Kidney (tissue), 14 donors: ENCODE results near the gene ZNF668. TPM values are rescaled to one million over a fixed set of nuclear protein-coding genes. Genes with fewer than 3 reads are reported as not detected.

Experiments used
- DNase-seq, 5 donors: peaks; one replicate each; pipeline ENCODE4 v3.0.0-alpha.2; 2013 to 2020
- FAIRE-seq: peaks from 2 replicates; lab custom pipeline; 2012; peaks lifted over from hg19 to GRCh38; lab: Jason Lieb, UNC
- H3K27ac ChIP-seq, 2 donors: one replicate each; pipeline ENCODE4 v1.7.0; 2013; ENCODE audit warnings: low read depth in 2 of 2, low read length in 2 of 2, inconsistent platforms in 1 of 2
- H3K27me3 ChIP-seq: one replicate; pipeline ENCODE4 v1.7.1; 2013; ENCODE audit warnings: low read length, inconsistent platforms; ENCODE audit not compliant: control insufficient read depth, insufficient read depth
- H3K36me3 ChIP-seq, 3 donors: one replicate each; pipeline versions ENCODE4 v1.7.0 to v1.7.1; 2013; ENCODE audit warnings: low read length in 3 of 3, control low read depth in 1 of 3, inconsistent platforms in 1 of 3; ENCODE audit not compliant: insufficient read depth in 3 of 3, control insufficient read depth in 2 of 3
- H3K4me1 ChIP-seq, 3 donors: one replicate each; pipeline versions ENCODE4 v1.7.0 to v1.7.1; 2013; ENCODE audit warnings: low read length in 3 of 3, inconsistent platforms in 1 of 3, low read depth in 1 of 3; ENCODE audit not compliant: control insufficient read depth in 2 of 3, insufficient read depth in 2 of 3
- H3K4me3 ChIP-seq, 3 donors: one replicate each; pipeline versions ENCODE4 v1.7.0 to v1.8.1; 2013; ENCODE audit warnings: low read length in 3 of 3, control low read depth in 1 of 3, inconsistent platforms in 1 of 3
- H3K9ac ChIP-seq, 3 donors: one replicate each; pipeline versions ENCODE4 v1.7.0 to v1.7.1; 2013; ENCODE audit warnings: low read length in 3 of 3, control low read depth in 1 of 3, inconsistent platforms in 1 of 3
- H3K9me3 ChIP-seq, 3 donors: one replicate each; pipeline versions ENCODE4 v1.7.0 to v1.7.1; 2013; ENCODE audit warnings: low read length in 3 of 3, control low read depth in 1 of 3, inconsistent platforms in 1 of 3; ENCODE audit not compliant: control insufficient read depth in 2 of 3, insufficient read depth in 1 of 3
- intact Hi-C: fragments of 100-400 bp; cut with DNase I; formaldehyde crosslinking; loops from one replicate; pipeline ENCODE4 v1.11.1; 2022
- polyA plus RNA-seq: library from polyadenylated mRNA; stranded (reverse); fragments of 350-450 nt; fragmentation: Illumina TruSeq; extraction: RNeasy Lipid Tissue Mini Kit (QIAGEN cat#74804); gene quantifications from one replicate; pipeline ENCODE4 v1.2.3, GENCODE V29; 2014; ENCODE audit warnings: low read depth, low replicate concordance; ENCODE audit not compliant: insufficient read depth
- total RNA-seq: library from RNA; stranded (reverse); fragmentation: NEBNext Ultra II Directional; extraction: Animal tissue kit (Norgen Biotek cat#: 25700); gene quantifications from one replicate; pipeline ENCODE4 v1.2.1, GENCODE V29; 2021
- TF ChIP-seq, protein P1 (sequence below): IDR thresholded peaks from 3 replicates; pipeline ENCODE4 v1.5.1; 2012; ENCODE audit warnings: mild to moderate bottlenecking, moderate library complexity, borderline replicate concordance; ENCODE audit not compliant: insufficient read depth; ENCODE audit errors: extremely low read depth
- donor health status: control.
- donor health status: control.
- donor health status: control.
- donor health status: control.
- donor health status: control.
- donor health status: DM: yes; HTN: yes; CAD: no.
- donor health status: Normal renal cell carcinoma (clear cell type).

Gene ZNF668
- total and polyA plus RNA-seq, 2 donors from 2014 or later, result 5.4 to 6.4 TPM

- peaks cover 4 to 14% (median 13%) of the 10 kb centered on the region in 3 donors for H3K36me3 ChIP-seq
- TF ChIP-seq, protein P1, sequence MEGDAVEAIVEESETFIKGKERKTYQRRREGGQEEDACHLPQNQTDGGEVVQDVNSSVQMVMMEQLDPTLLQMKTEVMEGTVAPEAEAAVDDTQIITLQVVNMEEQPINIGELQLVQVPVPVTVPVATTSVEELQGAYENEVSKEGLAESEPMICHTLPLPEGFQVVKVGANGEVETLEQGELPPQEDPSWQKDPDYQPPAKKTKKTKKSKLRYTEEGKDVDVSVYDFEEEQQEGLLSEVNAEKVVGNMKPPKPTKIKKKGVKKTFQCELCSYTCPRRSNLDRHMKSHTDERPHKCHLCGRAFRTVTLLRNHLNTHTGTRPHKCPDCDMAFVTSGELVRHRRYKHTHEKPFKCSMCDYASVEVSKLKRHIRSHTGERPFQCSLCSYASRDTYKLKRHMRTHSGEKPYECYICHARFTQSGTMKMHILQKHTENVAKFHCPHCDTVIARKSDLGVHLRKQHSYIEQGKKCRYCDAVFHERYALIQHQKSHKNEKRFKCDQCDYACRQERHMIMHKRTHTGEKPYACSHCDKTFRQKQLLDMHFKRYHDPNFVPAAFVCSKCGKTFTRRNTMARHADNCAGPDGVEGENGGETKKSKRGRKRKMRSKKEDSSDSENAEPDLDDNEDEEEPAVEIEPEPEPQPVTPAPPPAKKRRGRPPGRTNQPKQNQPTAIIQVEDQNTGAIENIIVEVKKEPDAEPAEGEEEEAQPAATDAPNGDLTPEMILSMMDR, result no peak
- no peak for FAIRE-seq
Observed at GRCh38 chr16:31083081-31083480, 9.0 kb upstream of the ZNF668 start.

GRCh38 chr16:31082368-31083045 lies 8.5 kb upstream of the ZNF668 start:
- Histone ChIP-seq H3K27ac (no peak overlapping the region), H3K4me3 (no peak overlapping the region), H3K27me3 (no peaks in the 10 kb centered on the region), H3K9ac (no peak overlapping the region), H3K36me3 (peaks cover 4 to 19% (median 19%) of the 10 kb centered on the region in 3 donors), H3K4me1 (no peaks in the 10 kb centered on the region), H3K9me3 (no peaks in the 10 kb centered on the region)
- TF ChIP-seq, protein P1, result no peak
- intact Hi-C loops, result no loop called here
- no peak for DNase-seq
- FAIRE-seq, result no peak

More at GRCh38 chr16:31083081-31083480, 9.0 kb upstream of the ZNF668 start:
- Histone ChIP-seq H3K9ac (no peak overlapping the region), H3K4me3 (no peak overlapping the region), H3K27me3 (no peaks in the 10 kb centered on the region), H3K9me3 (no peaks in the 10 kb centered on the region), H3K27ac (no peak overlapping the region), H3K4me1 (no peaks in the 10 kb centered on the region)
- DNase-seq, result no peak
- intact Hi-C loops, result no loop called here

GRCh38 chr16:31081428-31082351 lies 7.7 kb upstream of the ZNF668 start:
- TF ChIP-seq, protein P1, result no peak
- H3K36me3 ChIP-seq, result peaks cover 4 to 25% (median 20%) of the 10 kb centered on the region in 3 donors
- no peaks in the 10 kb centered on the region for H3K27me3 ChIP-seq
- no peak for FAIRE-seq
- no peak for DNase-seq
- no peak overlapping the region for H3K9ac ChIP-seq
- intact Hi-C loops, result no loop called here
- no peak overlapping the region for H3K4me3 ChIP-seq
- no peaks in the 10 kb centered on the region for H3K4me1 ChIP-seq
- no peaks in the 10 kb centered on the region for H3K9me3 ChIP-seq
- H3K27ac ChIP-seq, result no peak overlapping the region
